IMR-90 (cell line): Measurements from ENCODE around the gene POLE3. TPM values are rescaled to one million over a fixed set of nuclear protein-coding genes. Genes with fewer than 3 reads are reported as not detected.

Experiments
- ATAC-seq: fragments of 200-7000 bp; cut with Tn5 transposase; 2 replicates; pipeline ENCODE4 v1.9.1; 2020; ENCODE audit warnings: low read depth, mild to moderate bottlenecking, moderate library complexity
- BruUV-seq: library from RNA; stranded (reverse); fragments of 400-500 nt; replicated peaks from 2 replicates; lab custom pipeline; 2021; lab: Mats Ljungman, UMichigan
- CTCF ChIA-PET: fragments of 300-600 bp; formaldehyde crosslinking; extraction: SDS; loops from one replicate; lab custom pipeline; 2021; ENCODE audit warnings: antibody characterized with exemption; lab: Yijun Ruan, JAX
- POLR2A ChIA-PET: fragments of 300-600 bp; sonication (Branson Sonifier 250); formaldehyde crosslinking; loops from one replicate; lab custom pipeline; 2022; ENCODE audit warnings: antibody characterized with exemption; ENCODE audit not compliant: unreplicated experiment; lab: Charles Lee
- DNase-seq: peaks from one replicate; pipeline ENCODE4 v3.0.0; 2013
- H2AFZ ChIP-seq: replicated peaks from 2 replicates; pipeline ENCODE3; 2013; ENCODE audit warnings: low read length, mild to moderate bottlenecking; ENCODE audit not compliant: poor library complexity
- H2AK5ac ChIP-seq: 2 replicates; pipeline ENCODE4 v1.6.1; 2013; ENCODE audit warnings: low read depth, low read length, inconsistent platforms
- H2AK9ac ChIP-seq: replicated peaks from 2 replicates; pipeline ENCODE3; 2013; ENCODE audit warnings: mild to moderate bottlenecking, low read depth, low read length, moderate library complexity; ENCODE audit not compliant: poor library complexity
- H2BK120ac ChIP-seq: 2 replicates; pipeline ENCODE4 v1.6.1; 2013; ENCODE audit warnings: low read depth, low read length, inconsistent platforms
- H2BK15ac ChIP-seq: 3 replicates; pipeline ENCODE4 v1.6.1; 2013; ENCODE audit warnings: low read depth, low read length, inconsistent platforms
- H2BK20ac ChIP-seq: 2 replicates; pipeline ENCODE4 v1.6.1; 2013; ENCODE audit warnings: low read depth, mild to moderate bottlenecking, inconsistent platforms, low read length, moderate library complexity
- H2BK5ac ChIP-seq: 2 replicates; pipeline ENCODE4 v1.6.1; 2013; ENCODE audit warnings: mild to moderate bottlenecking, low read depth, low read length, inconsistent platforms; ENCODE audit not compliant: poor library complexity, severe bottlenecking
- H3K14ac ChIP-seq: replicated peaks from 2 replicates; pipeline ENCODE4 v1.6.1; 2013; ENCODE audit warnings: low read depth, low read length, inconsistent platforms
- H3K18ac ChIP-seq: 2 replicates; pipeline ENCODE4 v1.6.1; 2013; ENCODE audit warnings: low read depth, low read length, control low read depth
- H3K23ac ChIP-seq: 2 replicates; pipeline ENCODE4 v1.6.1; 2013; ENCODE audit warnings: low read depth, low read length, inconsistent platforms
- H3K27ac ChIP-seq: 2 replicates; pipeline ENCODE4 v1.5.1; 2013; ENCODE audit warnings: mild to moderate bottlenecking, control low read depth, low read length; ENCODE audit not compliant: insufficient read depth
- H3K27me3 ChIP-seq: 2 replicates; pipeline ENCODE4 v1.6.1; 2013; ENCODE audit warnings: low read length; ENCODE audit not compliant: control insufficient read depth, insufficient read depth
- H3K36me3 ChIP-seq: 2 replicates; pipeline ENCODE4 v1.6.1; 2013; ENCODE audit warnings: low read length, mixed read lengths; ENCODE audit not compliant: control insufficient read depth, insufficient read depth
- H3K4ac ChIP-seq: 2 replicates; pipeline ENCODE4 v1.6.1; 2013; ENCODE audit warnings: low read depth, low read length, inconsistent platforms
- H3K4me1 ChIP-seq: 2 replicates; pipeline ENCODE4 v1.6.1; 2013; ENCODE audit warnings: low read length, mixed read lengths; ENCODE audit not compliant: control insufficient read depth, insufficient read depth
- H3K4me2 ChIP-seq: 2 replicates; pipeline ENCODE4 v1.6.1; 2013; ENCODE audit warnings: low read depth, mild to moderate bottlenecking, control low read depth, low read length, moderate library complexity
- H3K4me3 ChIP-seq: 2 replicates; pipeline ENCODE4 v1.5.1; 2013; ENCODE audit warnings: low read depth, mild to moderate bottlenecking, control low read depth, low read length, moderate library complexity; ENCODE audit not compliant: insufficient read depth
- H3K56ac ChIP-seq: 2 replicates; pipeline ENCODE4 v1.6.1; 2013; ENCODE audit warnings: low read length, inconsistent platforms; ENCODE audit not compliant: insufficient read depth; ENCODE audit errors: extremely low read depth
- H3K79me1 ChIP-seq, 2 experiments: 2 replicates each; pipeline ENCODE4 v1.6.1; 2013; ENCODE audit warnings: low read length in 2 of 2, inconsistent platforms in 1 of 2, low read depth in 1 of 2
- H3K9ac ChIP-seq: 2 replicates; pipeline ENCODE4 v1.6.1; 2013; ENCODE audit warnings: low read depth, low read length, control low read depth
- H3K9me1 ChIP-seq: 2 replicates; pipeline ENCODE4 v1.6.1; 2013; ENCODE audit warnings: low read length, inconsistent platforms; ENCODE audit not compliant: insufficient read depth
- H3K9me3 ChIP-seq: 2 replicates; pipeline ENCODE4 v1.6.1; 2013; ENCODE audit warnings: low read length; ENCODE audit not compliant: control insufficient read depth, insufficient read depth
- H4K20me1 ChIP-seq: 2 replicates; pipeline ENCODE4 v1.6.1; 2013; ENCODE audit warnings: low read length, inconsistent platforms; ENCODE audit not compliant: insufficient read depth
- H4K5ac ChIP-seq: 2 replicates; pipeline ENCODE4 v1.6.1; 2013; ENCODE audit warnings: mild to moderate bottlenecking, low read depth, low read length, control low read depth
- H4K8ac ChIP-seq, 2 experiments: 2 replicates each; pipeline ENCODE4 v1.6.1; 2013; ENCODE audit warnings: low read depth in 2 of 2, low read length in 2 of 2, control low read depth in 1 of 2, inconsistent platforms in 1 of 2
- H4K91ac ChIP-seq: 2 replicates; pipeline ENCODE4 v1.6.1; 2013; ENCODE audit warnings: low read depth, low read length, inconsistent platforms; ENCODE audit not compliant: insufficient read depth
- BHLHE40 ChIP-seq: fragments of 150-350 bp; IDR thresholded peaks from 2 replicates; pipeline ENCODE4 v1.6.1; 2016; ENCODE audit warnings: mild to moderate bottlenecking, low read depth, low read length
- CEBPB ChIP-seq: IDR thresholded peaks from 2 replicates; pipeline ENCODE4 v1.6.1; 2012; ENCODE audit warnings: low read depth, low read length, improper control_type of control experiment
- CHD1 ChIP-seq: IDR thresholded peaks from 2 replicates; pipeline ENCODE4 v1.6.1; 2012; ENCODE audit warnings: low read depth, low read length, improper control_type of control experiment
- FOS ChIP-seq: fragments of 150-350 bp; IDR thresholded peaks from 2 replicates; pipeline ENCODE4 v1.6.1; 2016; ENCODE audit warnings: low read depth, low read length
- MAFK ChIP-seq: IDR thresholded peaks from 2 replicates; pipeline ENCODE4 v1.6.1; 2012; ENCODE audit warnings: low read depth, low read length, improper control_type of control experiment
- MAZ ChIP-seq: IDR thresholded peaks from 2 replicates; pipeline ENCODE4 v1.6.1; 2012; ENCODE audit warnings: low read depth, mild to moderate bottlenecking, low read length, improper control_type of control experiment, moderate library complexity, borderline replicate concordance
- MXI1 ChIP-seq: IDR thresholded peaks from 2 replicates; pipeline ENCODE4 v1.6.1; 2012; ENCODE audit warnings: low read depth, mild to moderate bottlenecking, low read length, moderate library complexity, borderline replicate concordance
- NFE2L2 ChIP-seq: fragments of 150-350 bp; IDR thresholded peaks from 2 replicates; pipeline ENCODE4 v1.6.1; 2016; ENCODE audit warnings: low read depth, mild to moderate bottlenecking, low read length
- POLR2A ChIP-seq: IDR thresholded peaks from 2 replicates; pipeline ENCODE4 v1.6.1; 2012; ENCODE audit warnings: mild to moderate bottlenecking, low read depth, low read length
- RCOR1 ChIP-seq: IDR thresholded peaks from 2 replicates; pipeline ENCODE4 v1.6.1; 2012; ENCODE audit warnings: mild to moderate bottlenecking, low read length, improper control_type of control experiment; ENCODE audit not compliant: insufficient replicate concordance
- SMC3 ChIP-seq: fragments of 150-350 bp; IDR thresholded peaks from 2 replicates; pipeline ENCODE4 v1.6.1; 2016; ENCODE audit warnings: low read depth, mild to moderate bottlenecking, antibody characterized with exemption, low read length, moderate library complexity
- WGBS, 2 experiments: methylation state at CpG; one replicate each; pipeline versions ENCODE4 v1.1.5 to v1.1.7; 2013; ENCODE audit warnings: missing lambda C conversion rate in 2 of 2; ENCODE audit not compliant: insufficient read length in 1 of 2; ENCODE audit errors: extremely low coverage in 2 of 2; 5-methylcytosine and 5-hydroxymethylcytosine counted together
- dilution Hi-C: fragments of 300-500 bp; cut with HindIII; formaldehyde crosslinking; loops from one replicate; pipeline ENCODE4 v1.14.3; 2018; ENCODE audit warnings: low sequenced_read_pairs; ENCODE audit not compliant: unreplicated experiment
- in situ Hi-C: fragments of 300-500 bp; cut with MboI; formaldehyde crosslinking; loops from 3 replicates; pipeline ENCODE4 v1.14.3; 2019; ENCODE audit warnings: low sequenced_read_pairs, inconsistent platforms, mixed read lengths
- intact Hi-C: fragments of 100-400 bp; cut with micrococcal nuclease; formaldehyde crosslinking; loops from 2 replicates; pipeline ENCODE4 v1.10.0; 2022
- polyA plus RNA-seq, 3 experiments: library from polyadenylated mRNA; depleted of rRNA; stranded (reverse); fragments of >200 nt; gene quantifications; 2 replicates each; pipeline ENCODE4 v1.2.3, GENCODE V29; 2012; ENCODE audit warnings: low replicate concordance in 1 of 3
- total RNA-seq: library from RNA; depleted of rRNA; stranded (reverse); fragments of >200 nt; gene quantifications from 2 replicates; pipeline ENCODE4 v1.2.3, GENCODE V29; 2012
- TF ChIP-seq, protein P1 (sequence below): fragments of 150-350 bp; IDR thresholded peaks from 2 replicates; pipeline ENCODE4 v1.6.1; 2017; ENCODE audit warnings: mild to moderate bottlenecking, antibody characterized with exemption, low read length, low read depth
- TF ChIP-seq, protein P2 (sequence below): conservative IDR thresholded peaks from 2 replicates; pipeline ENCODE4 v1.5.1; 2012; ENCODE audit warnings: mild to moderate bottlenecking, low read depth, low read length, improper control_type of control experiment

The POLE3 gene
- total and polyA plus RNA-seq, 2 of the 4 experiments (the other 2 are of a cell fraction), result 34.8 to 43.0 TPM

- no peak overlapping the region for H2AFZ ChIP-seq
- H3K9ac ChIP-seq, result no peak overlapping the region
- in situ Hi-C loops (no loop called here), dilution Hi-C loops (no loop called here), intact Hi-C loops (no loop called here)
- H2BK5ac ChIP-seq, result no peak overlapping the region
- no peak overlapping the region for H3K23ac ChIP-seq
- peaks cover 12% of the 10 kb centered on the region; the same call in 1 of the 2 replicates for H3K36me3 ChIP-seq
- no peak overlapping the region for H3K56ac ChIP-seq
- ChIA-PET CTCF (no interaction called here), POLR2A (no interaction called here)
- H4K5ac ChIP-seq, result no peak overlapping the region
- H3K4me1 ChIP-seq, result no peaks in the 10 kb centered on the region
- no peak overlapping the region for H2AK5ac ChIP-seq
- no peak overlapping the region for H3K4ac ChIP-seq
- peaks cover 11% of the 10 kb centered on the region; the same call in 1 of the 2 replicates for H3K27me3 ChIP-seq
- H3K79me1 ChIP-seq, result no peaks in the 10 kb centered on the region
- H2BK15ac ChIP-seq, result no peak overlapping the region
- H3K14ac ChIP-seq, result no peak overlapping the region
- no peak overlapping the region for H3K18ac ChIP-seq
- no peaks in the 10 kb centered on the region for H4K20me1 ChIP-seq
- H3K27ac ChIP-seq, result no peak overlapping the region
- H4K91ac ChIP-seq, result no peak overlapping the region
- WGBS, 2 experiments, result 87% methylated on average over 3 of the region's 11 CpGs; no CpG with 5 or more reads in 1 of the 2 experiments
- H3K4me2 ChIP-seq, result no peak overlapping the region
- H4K8ac ChIP-seq, result no peak overlapping the region
- DNase-seq, result no peak
- TF ChIP-seq MAZ (no peak), SMC3 (no peak), POLR2A (no peak), CHD1 (no peak), RCOR1 (no peak), MAFK (no peak), NFE2L2 (no peak), MXI1 (no peak), FOS (no peak), CEBPB (no peak), BHLHE40 (no peak)
- TF ChIP-seq, protein P1, sequence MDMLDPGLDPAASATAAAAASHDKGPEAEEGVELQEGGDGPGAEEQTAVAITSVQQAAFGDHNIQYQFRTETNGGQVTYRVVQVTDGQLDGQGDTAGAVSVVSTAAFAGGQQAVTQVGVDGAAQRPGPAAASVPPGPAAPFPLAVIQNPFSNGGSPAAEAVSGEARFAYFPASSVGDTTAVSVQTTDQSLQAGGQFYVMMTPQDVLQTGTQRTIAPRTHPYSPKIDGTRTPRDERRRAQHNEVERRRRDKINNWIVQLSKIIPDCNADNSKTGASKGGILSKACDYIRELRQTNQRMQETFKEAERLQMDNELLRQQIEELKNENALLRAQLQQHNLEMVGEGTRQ, result no peak
- TF ChIP-seq, protein P2, sequence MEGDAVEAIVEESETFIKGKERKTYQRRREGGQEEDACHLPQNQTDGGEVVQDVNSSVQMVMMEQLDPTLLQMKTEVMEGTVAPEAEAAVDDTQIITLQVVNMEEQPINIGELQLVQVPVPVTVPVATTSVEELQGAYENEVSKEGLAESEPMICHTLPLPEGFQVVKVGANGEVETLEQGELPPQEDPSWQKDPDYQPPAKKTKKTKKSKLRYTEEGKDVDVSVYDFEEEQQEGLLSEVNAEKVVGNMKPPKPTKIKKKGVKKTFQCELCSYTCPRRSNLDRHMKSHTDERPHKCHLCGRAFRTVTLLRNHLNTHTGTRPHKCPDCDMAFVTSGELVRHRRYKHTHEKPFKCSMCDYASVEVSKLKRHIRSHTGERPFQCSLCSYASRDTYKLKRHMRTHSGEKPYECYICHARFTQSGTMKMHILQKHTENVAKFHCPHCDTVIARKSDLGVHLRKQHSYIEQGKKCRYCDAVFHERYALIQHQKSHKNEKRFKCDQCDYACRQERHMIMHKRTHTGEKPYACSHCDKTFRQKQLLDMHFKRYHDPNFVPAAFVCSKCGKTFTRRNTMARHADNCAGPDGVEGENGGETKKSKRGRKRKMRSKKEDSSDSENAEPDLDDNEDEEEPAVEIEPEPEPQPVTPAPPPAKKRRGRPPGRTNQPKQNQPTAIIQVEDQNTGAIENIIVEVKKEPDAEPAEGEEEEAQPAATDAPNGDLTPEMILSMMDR, result no peak
- no peak for ATAC-seq
- BruUV-seq, result no TSS peak
- H3K4me3 ChIP-seq, result no peak overlapping the region
- no peaks in the 10 kb centered on the region for H3K9me3 ChIP-seq
- no peak overlapping the region for H2AK9ac ChIP-seq
- no peak overlapping the region for H2BK120ac ChIP-seq
- H2BK20ac ChIP-seq, result no peak overlapping the region
- H3K9me1 ChIP-seq, result no peaks in the 10 kb centered on the region
These were observed 40.7 kb downstream of the POLE3 start for GRCh38 chr9:113369855-113370140.
